GM12872 (cell line): Measurements from ENCODE around the gene CEL.

Experiments used
- TF ChIP-seq, protein P1 (sequence below): IDR thresholded peaks from 3 replicates; pipeline ENCODE4 v1.5.1; 2011; ENCODE audit warnings: low read depth, mild to moderate bottlenecking, low read length, moderate library complexity; ENCODE audit not compliant: insufficient read depth

The CEL gene

DNA sequence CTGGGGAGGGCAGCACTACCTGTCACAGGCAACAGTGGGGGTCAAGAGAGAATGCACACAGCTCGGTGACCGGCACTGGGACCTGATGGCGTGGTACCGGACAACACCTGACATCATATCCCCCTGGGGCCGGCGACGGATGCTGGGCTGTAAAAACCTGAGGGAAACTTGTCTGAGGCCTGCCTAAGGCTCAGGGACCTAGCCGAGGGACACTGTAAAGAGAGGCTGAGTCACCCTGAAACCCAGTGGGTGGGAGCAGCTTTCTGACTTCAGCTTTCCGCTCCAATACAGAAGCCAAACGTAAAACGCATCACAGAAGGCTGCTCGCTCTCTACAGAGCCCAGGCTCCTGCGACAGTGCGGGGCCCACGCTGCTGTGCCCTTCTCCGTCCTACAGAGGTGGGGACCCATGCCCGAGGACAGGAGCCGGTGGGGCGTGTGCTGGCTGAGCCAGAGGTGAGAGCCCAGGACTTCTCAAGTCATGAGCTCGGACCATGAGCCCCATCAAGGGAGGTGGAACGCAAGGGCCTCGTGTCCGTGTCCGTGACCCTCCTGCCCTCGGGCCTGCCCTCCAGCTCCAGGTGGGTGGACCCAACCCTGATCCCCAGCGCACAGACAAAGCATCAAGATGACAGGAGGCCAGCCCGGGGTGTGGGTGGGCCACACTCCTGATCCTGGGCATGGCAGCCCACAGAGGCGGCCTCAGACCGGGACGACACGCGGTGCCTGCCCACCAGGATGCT, 54.0 kb downstream of the CEL start:
- TF ChIP-seq, protein P1, sequence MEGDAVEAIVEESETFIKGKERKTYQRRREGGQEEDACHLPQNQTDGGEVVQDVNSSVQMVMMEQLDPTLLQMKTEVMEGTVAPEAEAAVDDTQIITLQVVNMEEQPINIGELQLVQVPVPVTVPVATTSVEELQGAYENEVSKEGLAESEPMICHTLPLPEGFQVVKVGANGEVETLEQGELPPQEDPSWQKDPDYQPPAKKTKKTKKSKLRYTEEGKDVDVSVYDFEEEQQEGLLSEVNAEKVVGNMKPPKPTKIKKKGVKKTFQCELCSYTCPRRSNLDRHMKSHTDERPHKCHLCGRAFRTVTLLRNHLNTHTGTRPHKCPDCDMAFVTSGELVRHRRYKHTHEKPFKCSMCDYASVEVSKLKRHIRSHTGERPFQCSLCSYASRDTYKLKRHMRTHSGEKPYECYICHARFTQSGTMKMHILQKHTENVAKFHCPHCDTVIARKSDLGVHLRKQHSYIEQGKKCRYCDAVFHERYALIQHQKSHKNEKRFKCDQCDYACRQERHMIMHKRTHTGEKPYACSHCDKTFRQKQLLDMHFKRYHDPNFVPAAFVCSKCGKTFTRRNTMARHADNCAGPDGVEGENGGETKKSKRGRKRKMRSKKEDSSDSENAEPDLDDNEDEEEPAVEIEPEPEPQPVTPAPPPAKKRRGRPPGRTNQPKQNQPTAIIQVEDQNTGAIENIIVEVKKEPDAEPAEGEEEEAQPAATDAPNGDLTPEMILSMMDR: no peak

DNA sequence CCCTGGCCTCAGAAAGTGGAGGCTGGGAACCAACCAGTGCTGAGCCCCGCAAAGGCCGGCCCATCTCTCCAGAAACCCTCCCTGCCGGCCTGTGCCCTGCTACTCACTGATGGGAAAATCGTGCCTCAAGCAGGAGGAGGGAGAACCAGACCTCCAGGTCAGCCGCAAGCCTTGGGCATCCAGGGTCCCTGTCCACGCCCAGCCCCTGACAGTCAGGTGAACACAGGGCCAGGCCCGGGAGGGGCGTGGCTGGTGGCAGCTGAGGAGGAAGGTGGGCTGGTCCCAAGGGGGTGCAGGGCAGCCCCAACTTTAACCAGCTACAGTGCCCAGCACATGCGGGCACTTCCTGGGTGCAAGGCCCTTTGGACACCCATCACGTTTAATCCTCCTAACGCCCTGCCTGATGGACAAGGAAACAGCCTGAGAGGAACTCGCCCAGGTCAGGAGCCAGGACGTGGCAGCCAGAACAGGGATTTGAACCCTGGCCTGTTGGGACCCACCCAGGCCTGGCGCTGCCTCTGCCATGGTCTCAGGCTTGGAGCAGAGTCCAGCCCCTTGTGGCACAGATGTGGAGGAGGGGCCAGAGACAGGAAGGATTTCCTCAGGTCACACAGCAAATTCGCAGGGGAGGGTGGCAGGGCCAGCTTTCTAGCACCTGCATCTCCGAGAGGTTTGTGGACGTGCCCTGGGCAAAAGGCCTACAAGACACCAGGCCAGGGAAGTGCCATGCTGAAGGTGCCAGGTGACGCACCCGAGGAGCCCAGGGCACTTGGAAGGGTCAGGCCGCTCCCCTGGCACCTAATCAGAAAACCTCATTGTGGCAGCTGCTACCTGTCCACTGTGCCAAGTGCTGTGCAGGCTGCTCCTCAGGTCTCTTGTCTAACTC, 54.8 kb downstream of the CEL start:
- TF ChIP-seq, protein P1: no peak

DNA sequence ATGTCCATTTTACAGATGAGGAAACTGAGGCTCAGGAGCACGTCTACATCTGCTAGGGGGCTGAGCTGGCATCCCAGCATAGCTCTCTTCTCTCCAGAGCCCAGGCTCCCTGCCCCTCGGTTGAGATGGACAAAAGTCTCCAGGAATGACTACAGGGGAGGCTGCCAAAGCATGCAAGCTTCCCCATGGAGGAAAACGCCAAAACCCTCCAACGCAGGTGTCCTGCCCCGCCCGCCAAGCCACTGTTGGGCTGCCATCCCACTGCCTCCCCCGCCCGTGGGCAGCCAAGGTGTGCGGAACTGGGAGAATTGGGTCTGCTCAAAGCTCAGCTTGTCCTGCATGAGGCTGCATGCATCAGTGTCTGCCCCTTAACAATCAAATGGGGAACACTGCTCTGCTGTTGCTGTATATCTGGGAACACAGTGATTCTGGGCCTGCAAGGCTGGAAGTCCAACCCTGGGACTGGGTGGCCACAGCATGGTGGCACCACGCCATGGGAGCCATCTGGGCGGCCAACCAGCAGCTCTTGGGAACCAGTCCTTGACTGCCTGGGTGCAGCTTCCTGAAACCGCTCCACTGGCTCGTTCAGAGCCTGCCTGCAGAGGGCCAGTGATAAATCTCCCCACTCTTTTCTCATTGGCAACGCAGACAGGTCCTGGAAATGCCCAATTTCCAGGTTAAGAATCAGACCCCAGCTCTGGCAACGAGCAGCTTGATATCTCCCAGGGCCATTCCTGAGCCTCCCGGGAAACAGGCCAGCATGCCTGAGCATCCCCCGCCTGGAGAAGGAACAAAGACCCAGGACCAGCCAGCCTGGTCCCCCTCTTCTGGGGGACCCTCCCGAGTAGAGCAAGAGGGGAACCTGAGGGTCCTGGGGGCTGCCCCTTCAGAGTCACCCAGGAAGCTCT, 55.7 kb downstream of the CEL start:
- TF ChIP-seq, protein P1: no peak

DNA sequence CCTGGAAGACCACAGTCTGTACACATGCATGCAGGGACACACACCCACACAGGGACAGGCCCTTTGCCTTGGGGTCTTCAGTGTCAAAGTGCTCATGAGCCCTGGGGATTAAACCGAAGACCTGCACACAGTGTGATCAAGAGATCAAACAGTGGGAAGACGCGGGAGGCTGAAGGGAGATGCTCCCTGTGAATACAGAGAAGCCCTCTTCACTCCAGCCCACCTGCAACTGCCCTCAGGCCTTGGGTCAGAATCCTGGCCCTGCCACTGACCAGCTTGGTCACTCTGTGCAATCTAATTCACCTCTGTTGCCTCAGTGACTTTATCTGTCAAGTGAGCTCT, 56.4 kb downstream of the CEL start:
- TF ChIP-seq, protein P1: no peak

DNA sequence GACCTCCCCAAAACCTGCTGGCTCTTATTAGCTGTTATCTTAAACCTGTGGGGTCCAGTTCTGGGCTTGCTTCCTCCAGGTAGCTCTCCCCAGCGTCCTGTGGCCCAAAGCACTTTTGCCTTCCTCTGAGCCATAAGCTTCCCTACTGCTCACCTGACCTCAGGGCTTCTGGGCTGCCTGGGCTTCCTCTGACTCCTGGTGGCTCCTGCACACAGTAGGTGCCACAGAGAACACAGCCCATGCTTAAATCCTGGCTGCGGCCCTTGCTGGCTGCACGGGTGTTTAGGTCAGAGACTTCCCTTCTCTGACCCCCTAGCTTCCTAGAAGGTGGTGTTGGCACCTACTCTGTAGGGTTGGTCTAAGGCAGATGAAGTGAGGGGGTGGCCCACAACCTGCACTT, 56.8 kb downstream of the CEL start:
- TF ChIP-seq, protein P1: no peak

DNA sequence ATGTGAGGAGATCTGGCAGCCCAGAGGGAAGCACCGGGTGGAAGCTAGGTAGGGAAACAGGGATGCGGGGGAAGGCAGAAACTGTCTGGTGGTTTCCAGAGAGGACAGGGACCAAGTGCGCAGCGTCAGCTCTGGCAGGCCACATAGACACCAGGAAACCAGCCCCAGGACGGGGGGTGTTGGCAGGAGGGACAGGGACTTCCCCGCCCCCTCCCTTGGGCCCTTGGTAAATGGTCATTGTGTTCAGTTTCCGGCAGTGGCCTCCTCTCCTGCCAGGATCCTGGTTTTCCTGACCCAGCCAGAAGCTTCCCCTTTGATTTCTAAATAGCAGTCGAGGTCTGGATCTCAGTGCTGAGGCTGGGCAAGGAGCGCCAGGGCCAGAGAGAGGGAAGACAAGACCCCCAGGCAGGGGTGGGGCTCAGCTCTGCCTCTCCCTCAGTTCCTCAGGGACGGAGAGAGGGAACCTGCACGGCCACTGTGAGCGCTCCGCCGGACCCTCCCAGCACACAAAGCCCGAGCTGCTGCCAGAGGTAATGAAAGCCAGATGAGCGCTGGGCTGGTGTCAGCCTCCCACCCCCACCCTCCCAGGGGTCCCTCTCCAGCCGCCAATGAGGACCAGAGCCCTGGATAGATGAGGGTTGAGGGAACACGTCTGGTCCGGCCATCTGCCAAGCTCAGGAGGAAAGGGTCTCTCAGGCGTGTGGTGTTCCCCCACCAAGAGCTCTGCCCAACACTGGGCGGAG, 57.5 kb downstream of the CEL start:
- TF ChIP-seq, protein P1: no peak
